Measurements from ENCODE around the gene DOCK11. TPM values are rescaled to one million over a fixed set of nuclear protein-coding genes. Genes with fewer than 3 reads are reported as not detected.

Gene DOCK11
- 76.2 TPM for total RNA-seq
- long read RNA-seq, full-length matches to known transcripts = 8 of 40 reads
- long read RNA-seq, partial matches to known transcripts = 20 of 40 reads
- long read RNA-seq, other reads (novel, unspliced or antisense) = 12 of 40 reads

GRCh38 chrX:118495061-118495921 is at the start of gene DOCK11:
TSS of gene DOCK11 (plus strand) at chrX:118495815. CDS start at chrX:118495972, 157 bp downstream.
- peak; percentile 89 for DNase-seq
- H3K36me3 ChIP-seq = no peaks in the 10 kb centered on the region
- peak; percentile 90 to 97 for ATAC-seq
- peak within 1 kb of the TSS; percentile 85 for H3K27ac ChIP-seq
- H3K4me1 ChIP-seq = no peaks in the 10 kb centered on the region
- intact Hi-C loops (cut with DNase I) = no loop called here
- no peak for TF ChIP-seq CTCF (IDR thresholded peaks at IDR 0.05)
- H3K9me3 ChIP-seq = no peaks in the 10 kb centered on the region
- H3K4me3 ChIP-seq = peak within 1 kb of the TSS; percentile 70
- no peaks in the 10 kb centered on the region for H3K27me3 ChIP-seq (ENCODE audit: low read depth)

GRCh38 chrX:118448273-118448783 is 47.3 kb upstream of the DOCK11 start:
- no peak for DNase-seq
- Histone ChIP-seq H3K9me3 (no peaks in the 10 kb centered on the region), H3K4me3 (no peak overlapping the region), H3K4me1 (no peaks in the 10 kb centered on the region), H3K27ac (no peak overlapping the region), H3K36me3 (peaks cover 27% of the 10 kb centered on the region), H3K27me3 (ENCODE audit: low read depth) (no peaks in the 10 kb centered on the region)
- intact Hi-C loops (cut with DNase I) = no loop called here
- ATAC-seq = no peak
- TF ChIP-seq CTCF (IDR thresholded peaks at IDR 0.05) = no peak

- intact Hi-C loops (cut with DNase I) = no loop called here
- TF ChIP-seq CTCF (IDR thresholded peaks at IDR 0.05) = no peak
- H3K27me3 ChIP-seq (ENCODE audit: low read depth) = no peaks in the 10 kb centered on the region
- no peaks in the 10 kb centered on the region for H3K4me1 ChIP-seq
- no peaks in the 10 kb centered on the region for H3K36me3 ChIP-seq
- H3K27ac ChIP-seq = no peak overlapping the region
- no peak overlapping the region for H3K4me3 ChIP-seq
- ATAC-seq (no peak), DNase-seq (no peak)
- H3K9me3 ChIP-seq = no peaks in the 10 kb centered on the region
These were observed 40.6 kb upstream of the DOCK11 start for GRCh38 chrX:118455013-118455412.

- intact Hi-C loops (cut with DNase I) = no loop called here
- ATAC-seq (peak in 1 of 2 donors; percentile 61), DNase-seq (no peak)
These were observed 36.1 kb upstream of the DOCK11 start for GRCh38 chrX:118459494-118459893.

GRCh38 chrX:118464501-118464900 is 31.1 kb upstream of the DOCK11 start:
- Histone ChIP-seq H3K27ac (no peak overlapping the region), H3K36me3 (no peaks in the 10 kb centered on the region), H3K27me3 (ENCODE audit: low read depth) (no peaks in the 10 kb centered on the region), H3K4me3 (no peak overlapping the region), H3K9me3 (no peaks in the 10 kb centered on the region), H3K4me1 (no peaks in the 10 kb centered on the region)
- intact Hi-C loops (cut with DNase I) = no loop called here
- ATAC-seq (no peak), DNase-seq (no peak)
- TF ChIP-seq CTCF (IDR thresholded peaks at IDR 0.05) = no peak

More at GRCh38 chrX:118459494-118459893, 36.1 kb upstream of the DOCK11 start:
- no peak overlapping the region for H3K4me3 ChIP-seq
- no peaks in the 10 kb centered on the region for H3K4me1 ChIP-seq
- no peak overlapping the region for H3K27ac ChIP-seq
- no peaks in the 10 kb centered on the region for H3K27me3 ChIP-seq (ENCODE audit: low read depth)
- no peaks in the 10 kb centered on the region for H3K9me3 ChIP-seq
- no peaks in the 10 kb centered on the region for H3K36me3 ChIP-seq
- TF ChIP-seq CTCF (IDR thresholded peaks at IDR 0.05) = peak; percentile 36
